GM12864 (cell line): ENCODE data around the gene GTF3A.
A peak's percentile ranks its signal among the peaks of the same experiment; 100 is the strongest.

Experiments
- DNase-seq: peaks from one replicate; pipeline ENCODE4 v3.0.0-alpha.2; 2011; ENCODE audit warnings: low read depth
- H3K4me3 ChIP-seq: 2 replicates; pipeline ENCODE4 v1.5.1; 2011; ENCODE audit warnings: mild to moderate bottlenecking, low read depth, low read length, control low read depth
- CTCF ChIP-seq: IDR thresholded peaks from 2 replicates; pipeline ENCODE4 v1.5.1; 2011; ENCODE audit warnings: low read depth, mild to moderate bottlenecking, moderate library complexity, low read length, control low read depth, inconsistent platforms; ENCODE audit errors: missing control alignments

Gene GTF3A

GRCh38 chr13:27476943-27477703, 52.7 kb downstream of the GTF3A start:
- DNase-seq = peak; percentile 51

GRCh38 chr13:27481766-27482165, 57.3 kb downstream of the GTF3A start:
- peak; percentile 69 for TF ChIP-seq CTCF
- DNase-seq = no peak
- no peak overlapping the region for H3K4me3 ChIP-seq

More at GRCh38 chr13:27476943-27477703, 52.7 kb downstream of the GTF3A start:
- TF ChIP-seq CTCF = peak; percentile 20
- no peak overlapping the region for H3K4me3 ChIP-seq

- peak; percentile 87 for DNase-seq
- TF ChIP-seq CTCF = no peak
- peak overlapping the region; percentile 3; the same call in 1 of the 2 replicates for H3K4me3 ChIP-seq
Observed at GRCh38 chr13:27482983-27483382, 58.6 kb downstream of the GTF3A start.

- DNase-seq = no peak
- TF ChIP-seq CTCF = no peak
- no peak overlapping the region for H3K4me3 ChIP-seq
Observed at GRCh38 chr13:27483421-27483820, 59.0 kb downstream of the GTF3A start.
